ENCODE measurements around the gene NACC2. TPM values are rescaled to one million over a fixed set of nuclear protein-coding genes. Genes with fewer than 3 reads are reported as not detected.

The NACC2 gene
- total RNA-seq, 1 donor from 2014 or later = 62.0 TPM

- peak; percentile 9 for DNase-seq (ENCODE audit: low read depth)
These were observed 100.4 kb downstream of the NACC2 start for GRCh38 chr9:135994501-135995192.

GRCh38 chr9:135993765-135994500, 101.2 kb downstream of the NACC2 start:
- no peak for DNase-seq (ENCODE audit: low read depth)

- no peak for DNase-seq (ENCODE audit: low read depth)
These were observed 101.7 kb downstream of the NACC2 start for GRCh38 chr9:135993409-135993742.

GRCh38 chr9:135992486-135993408, 102.3 kb downstream of the NACC2 start:
- DNase-seq (ENCODE audit: low read depth) = peak; percentile 66

GRCh38 chr9:135991771-135992170, 103.3 kb downstream of the NACC2 start:
- DNase-seq (ENCODE audit: low read depth) = no peak

- DNase-seq (ENCODE audit: low read depth) = peak; percentile 7
These were observed 104.3 kb downstream of the NACC2 start for GRCh38 chr9:135990468-135991429.

GRCh38 chr9:135989722-135990467, 105.2 kb downstream of the NACC2 start:
- no peak for DNase-seq (ENCODE audit: low read depth)

GRCh38 chr9:135989157-135989556, 105.9 kb downstream of the NACC2 start:
- no peak for DNase-seq (ENCODE audit: low read depth)

- no peak for DNase-seq (ENCODE audit: low read depth)
These were observed 106.6 kb downstream of the NACC2 start for GRCh38 chr9:135988493-135988892.

- DNase-seq (ENCODE audit: low read depth) = no peak
These were observed 107.2 kb downstream of the NACC2 start for GRCh38 chr9:135987838-135988404.

- no peak for DNase-seq (ENCODE audit: low read depth)
These were observed 108.5 kb downstream of the NACC2 start for GRCh38 chr9:135986605-135987004.

- no peak for DNase-seq (ENCODE audit: low read depth)
These were observed 109.2 kb downstream of the NACC2 start for GRCh38 chr9:135985889-135986288.

GRCh38 chr9:135985459-135985774, 109.7 kb downstream of the NACC2 start:
- DNase-seq (ENCODE audit: low read depth) = no peak

GRCh38 chr9:135984072-135984710, 110.9 kb downstream of the NACC2 start:
- DNase-seq (ENCODE audit: low read depth) = no peak

GRCh38 chr9:135983208-135984071, 111.6 kb downstream of the NACC2 start:
- DNase-seq (ENCODE audit: low read depth) = no peak

- DNase-seq (ENCODE audit: low read depth) = no peak
These were observed 112.4 kb downstream of the NACC2 start for GRCh38 chr9:135982499-135983207.

GRCh38 chr9:135980926-135981630, 114.0 kb downstream of the NACC2 start:
- DNase-seq (ENCODE audit: low read depth) = no peak

Measured in renal cortical epithelial cell (primary cell).